H1 (cell line): ENCODE data around the gene FBXL15. TPM values are rescaled to one million over a fixed set of nuclear protein-coding genes. Genes with fewer than 3 reads are reported as not detected.

ENCODE experiments used
- BACH1 ChIP-seq: IDR thresholded peaks from 2 replicates; pipeline ENCODE4 v1.6.1; 2012; ENCODE audit warnings: low read length, improper control_type of control experiment
- EP300 ChIP-seq, 2 experiments: IDR thresholded peaks; 1 replicate in 1 of 2; 2 replicates in 1 of 2; pipeline ENCODE4 v1.6.1; 2011 to 2012; ENCODE audit warnings: low read depth in 2 of 2, low read length in 2 of 2, mild to moderate bottlenecking in 2 of 2, borderline replicate concordance in 1 of 2, inconsistent platforms in 1 of 2, moderate library complexity in 1 of 2
- POLR2AphosphoS5 ChIP-seq: IDR thresholded peaks from 2 replicates; pipeline ENCODE4 v1.6.1; 2011; ENCODE audit warnings: low read depth, low read length
- SIRT6 ChIP-seq: IDR thresholded peaks from one replicate; pipeline ENCODE4 v1.7.1; 2012; ENCODE audit warnings: low read length, inconsistent platforms
- SP4 ChIP-seq: IDR thresholded peaks from 2 replicates; pipeline ENCODE4 v1.6.1; 2012; ENCODE audit warnings: low read length, inconsistent platforms
- TBP ChIP-seq: IDR thresholded peaks from 2 replicates; pipeline ENCODE4 v1.6.1; 2011; ENCODE audit warnings: low read depth, low read length, improper control_type of control experiment
- YY1 ChIP-seq: IDR thresholded peaks from 2 replicates; pipeline ENCODE4 v1.6.1; 2011; ENCODE audit warnings: low read depth, mild to moderate bottlenecking, low read length
- polyA plus RNA-seq, 7 experiments: library from polyadenylated mRNA; depleted of rRNA in 3 of 7; stranded (reverse) in 5 of 7; unstranded in 2 of 7; fragments of >200 nt in 5 of 7; fragments of 200-250 nt in 2 of 7; gene quantifications; 1 replicate in 5 of 7; 2 replicates in 1 of 7; 4 replicates in 1 of 7; pipeline versions ENCODE4 v1.2.1 to v1.2.3, GENCODE V29; 2011 to 2013; ENCODE audit warnings: missing spikeins in 2 of 7, mixed read lengths in 2 of 7
- total RNA-seq: library from RNA; stranded (reverse); fragmentation: NEBNext Ultra II Directional; extraction: Animal tissue kit (Norgen Biotek cat#: 25700); gene quantifications from 2 replicates; pipeline ENCODE4 v1.2.1, GENCODE V29; 2021
- TF ChIP-seq, protein P1 (sequence below): fragments of 300-600 bp; sonication (generic); IDR thresholded peaks from 2 replicates; pipeline ENCODE4 v1.7.1; 2012; ENCODE audit warnings: low read length, moderate library complexity, mild to moderate bottlenecking, inconsistent platforms; ENCODE audit not compliant: insufficient replicate concordance
- TF ChIP-seq, protein P2 (sequence below): IDR thresholded peaks from 2 replicates; pipeline ENCODE4 v1.6.1; 2012; ENCODE audit warnings: inconsistent platforms

Gene FBXL15
- total and polyA plus RNA-seq, 2 of the 8 experiments (the other 6 are each of a cell fraction or from before 2014, with no cell fraction given) = 11.3 to 22.6 TPM

DNA sequence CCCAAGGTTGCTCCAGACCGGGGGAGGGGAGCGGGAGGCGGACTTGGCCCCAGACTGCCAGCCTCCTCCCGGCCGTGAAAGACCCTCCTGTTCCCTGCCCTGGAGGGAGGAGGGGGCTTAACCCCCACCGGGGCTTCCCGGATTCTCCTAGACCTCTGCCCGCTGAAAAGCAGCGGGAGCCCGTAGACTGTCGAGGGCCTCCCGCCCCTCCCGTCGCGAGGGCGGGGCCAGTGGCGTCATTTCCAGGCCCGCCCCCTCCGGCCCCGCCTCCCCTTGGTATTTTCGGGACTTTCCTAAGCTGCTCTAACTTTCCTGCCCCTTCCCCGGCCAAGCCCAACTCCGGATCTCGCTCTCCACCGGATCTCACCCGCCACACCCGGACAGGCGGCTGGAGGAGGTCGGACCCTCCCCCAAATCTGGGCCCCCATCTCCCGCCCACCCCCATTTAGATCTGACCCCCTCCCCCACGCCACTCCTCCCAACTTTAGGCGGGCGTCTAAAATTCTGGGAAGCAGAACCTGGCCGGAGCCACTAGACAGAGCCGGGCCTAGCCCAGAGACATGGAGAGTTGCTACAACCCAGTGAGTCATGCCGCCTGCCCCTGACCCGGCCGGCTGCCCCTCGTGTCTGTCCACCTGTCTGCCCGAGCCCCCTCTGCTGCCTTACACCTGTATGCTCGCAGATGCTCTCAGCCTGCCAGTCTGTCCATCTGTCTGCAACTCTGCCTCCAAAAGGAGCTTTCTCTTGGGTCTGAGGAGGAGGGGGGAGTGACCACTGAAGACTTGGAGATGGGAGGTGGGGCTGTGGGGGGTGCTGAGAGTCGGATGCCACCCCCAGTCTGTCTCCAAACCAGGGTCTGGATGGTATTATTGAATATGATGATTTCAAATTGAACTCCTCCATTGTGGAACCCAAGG, 25.0 kb upstream of the FBXL15 start, which contains the start of gene NFKB2 (continued):
- TF ChIP-seq, protein P1, sequence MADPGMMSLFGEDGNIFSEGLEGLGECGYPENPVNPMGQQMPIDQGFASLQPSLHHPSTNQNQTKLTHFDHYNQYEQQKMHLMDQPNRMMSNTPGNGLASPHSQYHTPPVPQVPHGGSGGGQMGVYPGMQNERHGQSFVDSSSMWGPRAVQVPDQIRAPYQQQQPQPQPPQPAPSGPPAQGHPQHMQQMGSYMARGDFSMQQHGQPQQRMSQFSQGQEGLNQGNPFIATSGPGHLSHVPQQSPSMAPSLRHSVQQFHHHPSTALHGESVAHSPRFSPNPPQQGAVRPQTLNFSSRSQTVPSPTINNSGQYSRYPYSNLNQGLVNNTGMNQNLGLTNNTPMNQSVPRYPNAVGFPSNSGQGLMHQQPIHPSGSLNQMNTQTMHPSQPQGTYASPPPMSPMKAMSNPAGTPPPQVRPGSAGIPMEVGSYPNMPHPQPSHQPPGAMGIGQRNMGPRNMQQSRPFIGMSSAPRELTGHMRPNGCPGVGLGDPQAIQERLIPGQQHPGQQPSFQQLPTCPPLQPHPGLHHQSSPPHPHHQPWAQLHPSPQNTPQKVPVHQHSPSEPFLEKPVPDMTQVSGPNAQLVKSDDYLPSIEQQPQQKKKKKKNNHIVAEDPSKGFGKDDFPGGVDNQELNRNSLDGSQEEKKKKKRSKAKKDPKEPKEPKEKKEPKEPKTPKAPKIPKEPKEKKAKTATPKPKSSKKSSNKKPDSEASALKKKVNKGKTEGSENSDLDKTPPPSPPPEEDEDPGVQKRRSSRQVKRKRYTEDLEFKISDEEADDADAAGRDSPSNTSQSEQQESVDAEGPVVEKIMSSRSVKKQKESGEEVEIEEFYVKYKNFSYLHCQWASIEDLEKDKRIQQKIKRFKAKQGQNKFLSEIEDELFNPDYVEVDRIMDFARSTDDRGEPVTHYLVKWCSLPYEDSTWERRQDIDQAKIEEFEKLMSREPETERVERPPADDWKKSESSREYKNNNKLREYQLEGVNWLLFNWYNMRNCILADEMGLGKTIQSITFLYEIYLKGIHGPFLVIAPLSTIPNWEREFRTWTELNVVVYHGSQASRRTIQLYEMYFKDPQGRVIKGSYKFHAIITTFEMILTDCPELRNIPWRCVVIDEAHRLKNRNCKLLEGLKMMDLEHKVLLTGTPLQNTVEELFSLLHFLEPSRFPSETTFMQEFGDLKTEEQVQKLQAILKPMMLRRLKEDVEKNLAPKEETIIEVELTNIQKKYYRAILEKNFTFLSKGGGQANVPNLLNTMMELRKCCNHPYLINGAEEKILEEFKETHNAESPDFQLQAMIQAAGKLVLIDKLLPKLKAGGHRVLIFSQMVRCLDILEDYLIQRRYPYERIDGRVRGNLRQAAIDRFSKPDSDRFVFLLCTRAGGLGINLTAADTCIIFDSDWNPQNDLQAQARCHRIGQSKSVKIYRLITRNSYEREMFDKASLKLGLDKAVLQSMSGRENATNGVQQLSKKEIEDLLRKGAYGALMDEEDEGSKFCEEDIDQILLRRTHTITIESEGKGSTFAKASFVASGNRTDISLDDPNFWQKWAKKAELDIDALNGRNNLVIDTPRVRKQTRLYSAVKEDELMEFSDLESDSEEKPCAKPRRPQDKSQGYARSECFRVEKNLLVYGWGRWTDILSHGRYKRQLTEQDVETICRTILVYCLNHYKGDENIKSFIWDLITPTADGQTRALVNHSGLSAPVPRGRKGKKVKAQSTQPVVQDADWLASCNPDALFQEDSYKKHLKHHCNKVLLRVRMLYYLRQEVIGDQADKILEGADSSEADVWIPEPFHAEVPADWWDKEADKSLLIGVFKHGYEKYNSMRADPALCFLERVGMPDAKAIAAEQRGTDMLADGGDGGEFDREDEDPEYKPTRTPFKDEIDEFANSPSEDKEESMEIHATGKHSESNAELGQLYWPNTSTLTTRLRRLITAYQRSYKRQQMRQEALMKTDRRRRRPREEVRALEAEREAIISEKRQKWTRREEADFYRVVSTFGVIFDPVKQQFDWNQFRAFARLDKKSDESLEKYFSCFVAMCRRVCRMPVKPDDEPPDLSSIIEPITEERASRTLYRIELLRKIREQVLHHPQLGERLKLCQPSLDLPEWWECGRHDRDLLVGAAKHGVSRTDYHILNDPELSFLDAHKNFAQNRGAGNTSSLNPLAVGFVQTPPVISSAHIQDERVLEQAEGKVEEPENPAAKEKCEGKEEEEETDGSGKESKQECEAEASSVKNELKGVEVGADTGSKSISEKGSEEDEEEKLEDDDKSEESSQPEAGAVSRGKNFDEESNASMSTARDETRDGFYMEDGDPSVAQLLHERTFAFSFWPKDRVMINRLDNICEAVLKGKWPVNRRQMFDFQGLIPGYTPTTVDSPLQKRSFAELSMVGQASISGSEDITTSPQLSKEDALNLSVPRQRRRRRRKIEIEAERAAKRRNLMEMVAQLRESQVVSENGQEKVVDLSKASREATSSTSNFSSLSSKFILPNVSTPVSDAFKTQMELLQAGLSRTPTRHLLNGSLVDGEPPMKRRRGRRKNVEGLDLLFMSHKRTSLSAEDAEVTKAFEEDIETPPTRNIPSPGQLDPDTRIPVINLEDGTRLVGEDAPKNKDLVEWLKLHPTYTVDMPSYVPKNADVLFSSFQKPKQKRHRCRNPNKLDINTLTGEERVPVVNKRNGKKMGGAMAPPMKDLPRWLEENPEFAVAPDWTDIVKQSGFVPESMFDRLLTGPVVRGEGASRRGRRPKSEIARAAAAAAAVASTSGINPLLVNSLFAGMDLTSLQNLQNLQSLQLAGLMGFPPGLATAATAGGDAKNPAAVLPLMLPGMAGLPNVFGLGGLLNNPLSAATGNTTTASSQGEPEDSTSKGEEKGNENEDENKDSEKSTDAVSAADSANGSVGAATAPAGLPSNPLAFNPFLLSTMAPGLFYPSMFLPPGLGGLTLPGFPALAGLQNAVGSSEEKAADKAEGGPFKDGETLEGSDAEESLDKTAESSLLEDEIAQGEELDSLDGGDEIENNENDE = no peak
- TF ChIP-seq EP300 (IDR thresholded peaks at IDR 0.05; ENCODE audit: borderline replicate concordance in 1 of 2, low read depth in 2 of 2, low read length in 2 of 2) = peak in 1 of 2 experiments; percentile 49; a peak in 1 of 3 replicates
- TF ChIP-seq SP4 = peak; percentile 91
- no peak for TF ChIP-seq SIRT6
- TF ChIP-seq POLR2AphosphoS5 = peak; percentile 14; the same call in 1 of the 2 replicates
- TF ChIP-seq, protein P2, sequence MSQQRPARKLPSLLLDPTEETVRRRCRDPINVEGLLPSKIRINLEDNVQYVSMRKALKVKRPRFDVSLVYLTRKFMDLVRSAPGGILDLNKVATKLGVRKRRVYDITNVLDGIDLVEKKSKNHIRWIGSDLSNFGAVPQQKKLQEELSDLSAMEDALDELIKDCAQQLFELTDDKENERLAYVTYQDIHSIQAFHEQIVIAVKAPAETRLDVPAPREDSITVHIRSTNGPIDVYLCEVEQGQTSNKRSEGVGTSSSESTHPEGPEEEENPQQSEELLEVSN = no peak
- TF ChIP-seq YY1 = no peak
- no peak for TF ChIP-seq BACH1
- peak; percentile 38; the same call in 1 of the 2 replicates for TF ChIP-seq TBP
